Measurements from ENCODE around the gene NUP210L.
"Not testable (repeated sequence)": the region's sequence is repeated elsewhere in the genome, so short reads cannot be mapped to it uniquely, and the experiment has no call there.

Gene NUP210L

GRCh38 chr1:153987621-153988020, 167.3 kb downstream of the NUP210L start:
- no peak for DNase-seq

GRCh38 chr1:153985941-153986761, 168.7 kb downstream of the NUP210L start, which contains the start of gene RAB13:
TSS of gene RAB13 (minus strand) at chr1:153986339. CDS start at chr1:153986236, 103 bp downstream.
- peak; percentile 54 to 66 for DNase-seq

GRCh38 chr1:153985341-153985912, 169.4 kb downstream of the NUP210L start:
- DNase-seq, result no peak

GRCh38 chr1:153984123-153984894, 170.6 kb downstream of the NUP210L start:
- no peak for DNase-seq

- not testable (repeated sequence) for DNase-seq
Observed at GRCh38 chr1:153981735-153982134, 173.1 kb downstream of the NUP210L start.

- not testable (repeated sequence) for DNase-seq
Observed at GRCh38 chr1:153979091-153979490, 175.8 kb downstream of the NUP210L start.

GRCh38 chr1:153978274-153978909, 176.5 kb downstream of the NUP210L start:
- DNase-seq, result no peak

GRCh38 chr1:153977250-153978240, 177.3 kb downstream of the NUP210L start, which contains the start of gene JTB:
TSS of gene JTB (minus strand) at chr1:153977674. CDS start at chr1:153977252, 422 bp downstream.
- peak; percentile 83 for DNase-seq

GRCh38 chr1:153976819-153977249, 178.0 kb downstream of the NUP210L start:
- no peak for DNase-seq

- DNase-seq, result no peak
Observed at GRCh38 chr1:153973525-153973924, 181.3 kb downstream of the NUP210L start.

GRCh38 chr1:153973071-153973470, 181.8 kb downstream of the NUP210L start:
- DNase-seq, result no peak

GRCh38 chr1:153970346-153970745, 184.5 kb downstream of the NUP210L start:
- no peak for DNase-seq

GRCh38 chr1:153968972-153969371, 185.9 kb downstream of the NUP210L start:
- no peak for DNase-seq

- no peak for DNase-seq
Observed at GRCh38 chr1:153968408-153968807, 186.5 kb downstream of the NUP210L start.

- no peak for DNase-seq
Observed at GRCh38 chr1:153968000-153968363, 186.9 kb downstream of the NUP210L start.

- DNase-seq, result peak; percentile 87 to 98
Observed at GRCh38 chr1:153967107-153967999, 187.5 kb downstream of the NUP210L start, which contains the start of gene CREB3L4. TSS of gene CREB3L4 (plus strand) at chr1:153967902. CDS start at chr1:153968526, 624 bp downstream.

GRCh38 chr1:153963850-153964331, 191.0 kb downstream of the NUP210L start:
- no peak for DNase-seq

GRCh38 chr1:153963030-153963849, 191.6 kb downstream of the NUP210L start, which contains the start of gene SLC39A1:
TSS of gene SLC39A1 (minus strand) at chr1:153963537. CDS start at chr1:153962715, 822 bp downstream.
- DNase-seq, result peak; percentile 98 to 99

Data from hippocampal formation (tissue), 2 donors.